Measurements from ENCODE around the gene WDFY3.
"Not testable (repeated sequence)": the region's sequence is repeated elsewhere in the genome, so short reads cannot be mapped to it uniquely, and the experiment has no call there.

WDFY3 gene

DNA sequence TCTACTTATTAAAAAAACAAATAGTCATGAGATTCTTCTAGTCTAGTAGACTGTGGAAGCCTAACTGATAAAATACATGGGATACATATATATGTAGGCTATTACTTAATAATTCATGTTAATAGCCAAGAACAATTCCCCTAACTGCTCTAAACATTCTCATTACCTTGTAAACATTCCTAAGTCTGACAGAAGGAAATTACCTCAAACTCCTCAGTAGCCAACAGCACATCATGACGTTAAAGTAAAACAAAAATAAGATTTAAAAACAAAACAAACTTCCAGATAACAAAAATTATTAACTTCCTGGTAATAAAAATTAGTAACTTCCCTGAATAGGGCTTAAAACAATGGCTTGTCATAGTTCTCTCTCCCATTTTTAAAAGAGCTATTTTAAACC, 109.2 kb downstream of the WDFY3 start:
- no peak for DNase-seq (ENCODE audit: low read depth in 2 of 2)

- DNase-seq (ENCODE audit: low read depth in 2 of 2): no peak
Observed at GRCh38 chr4:84856468-84857049, 109.9 kb downstream of the WDFY3 start.

DNA sequence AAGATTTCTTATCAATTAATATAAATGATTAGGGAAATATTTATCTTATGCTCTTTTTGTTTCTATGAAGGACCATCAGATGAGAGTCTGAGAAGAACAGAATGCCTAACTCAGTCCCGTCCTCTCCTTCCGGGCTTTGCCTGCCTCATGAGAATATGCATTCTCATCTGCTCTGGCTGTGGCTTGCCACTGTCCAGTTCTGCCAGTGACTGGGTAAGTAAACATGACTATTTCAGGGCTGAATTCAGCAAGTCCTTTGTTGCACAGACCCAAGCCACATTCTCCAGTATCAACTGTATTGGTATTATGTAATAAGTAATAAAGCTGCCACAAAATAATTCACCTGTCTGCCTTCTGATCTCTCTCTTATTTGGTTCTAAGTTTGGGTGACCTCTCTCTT, 110.7 kb downstream of the WDFY3 start:
- DNase-seq (ENCODE audit: low read depth in 2 of 2): no peak

DNA sequence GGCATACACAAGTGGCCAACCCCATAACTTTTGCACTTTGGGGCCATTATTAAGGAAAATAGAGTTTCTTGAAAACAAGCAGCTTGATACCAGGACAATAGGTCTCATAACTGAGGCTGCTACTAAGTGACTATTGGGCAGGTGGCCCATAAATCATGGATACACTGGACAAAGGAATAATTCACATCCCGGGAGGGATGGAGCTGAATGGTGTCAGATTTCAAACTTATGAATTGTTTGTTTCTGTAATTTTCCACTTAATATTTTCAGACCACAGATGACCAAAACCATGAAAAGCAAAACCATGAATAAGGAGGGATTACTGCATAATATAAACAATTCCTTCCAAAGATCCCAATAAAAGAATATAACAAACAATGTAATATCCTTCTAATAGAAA, 114.4 kb downstream of the WDFY3 start:
- no peak for DNase-seq (ENCODE audit: low read depth in 2 of 2)

- no peak for DNase-seq (ENCODE audit: low read depth in 2 of 2)
Observed at GRCh38 chr4:84849051-84849640, 117.3 kb downstream of the WDFY3 start.

GRCh38 chr4:84848432-84848831, 118.1 kb downstream of the WDFY3 start:
- DNase-seq (ENCODE audit: low read depth in 2 of 2): no peak

DNA sequence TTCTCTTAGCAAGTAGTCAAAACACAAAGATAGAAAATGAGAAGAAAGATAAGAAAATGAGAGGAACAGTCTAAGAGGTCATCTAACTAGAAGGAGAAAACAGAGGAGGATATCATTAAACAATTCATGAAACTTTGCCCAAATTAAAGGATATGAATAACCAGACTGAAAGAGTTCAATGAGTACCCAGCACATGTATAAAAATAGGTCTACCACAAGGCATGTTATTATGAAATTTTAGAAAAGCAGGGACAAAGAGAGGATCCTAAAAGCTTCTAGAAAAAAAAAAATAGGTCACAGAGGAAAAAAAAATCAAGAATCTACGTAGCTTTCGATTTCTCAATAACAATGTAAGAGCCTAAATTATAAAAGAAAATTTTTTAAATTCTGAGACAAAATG, 118.5 kb downstream of the WDFY3 start:
- DNase-seq (ENCODE audit: low read depth in 2 of 2): no peak

- DNase-seq (ENCODE audit: low read depth in 2 of 2): no peak
Observed at GRCh38 chr4:84846985-84847384, 119.5 kb downstream of the WDFY3 start.

- no peak for DNase-seq (ENCODE audit: low read depth in 2 of 2)
Observed at GRCh38 chr4:84841435-84841834, 125.1 kb downstream of the WDFY3 start.

GRCh38 chr4:84837751-84838150, 128.7 kb downstream of the WDFY3 start:
- no peak for DNase-seq (ENCODE audit: low read depth in 2 of 2)

GRCh38 chr4:84829633-84830032, 136.9 kb downstream of the WDFY3 start:
- DNase-seq (ENCODE audit: low read depth in 2 of 2): not testable (repeated sequence)

- no peak for DNase-seq (ENCODE audit: low read depth in 2 of 2)
Observed at GRCh38 chr4:84826681-84827080, 139.8 kb downstream of the WDFY3 start.

- DNase-seq (ENCODE audit: low read depth in 2 of 2): no peak
Observed at GRCh38 chr4:84825701-84826341, 140.7 kb downstream of the WDFY3 start.

DNA sequence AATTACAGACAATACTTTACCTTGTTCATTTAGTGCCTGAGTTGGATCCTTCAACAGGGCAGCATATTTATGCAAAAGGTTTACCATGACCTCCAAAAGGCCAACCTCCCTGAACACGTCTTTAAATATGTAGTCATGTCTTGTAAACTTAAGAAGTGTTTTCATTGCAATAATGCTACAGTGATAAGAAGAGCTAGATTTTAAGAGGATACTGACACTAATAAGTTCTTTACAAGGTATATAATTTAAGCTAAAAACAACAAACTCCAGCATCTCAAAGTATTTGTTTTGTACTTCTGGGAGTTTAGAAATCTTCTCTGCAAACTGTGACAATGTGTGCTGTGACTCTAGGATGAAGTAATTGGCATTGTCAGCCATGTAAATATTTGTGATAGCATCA, 145.4 kb downstream of the WDFY3 start:
- DNase-seq (ENCODE audit: low read depth in 2 of 2): no peak

- no peak for DNase-seq (ENCODE audit: low read depth in 2 of 2)
Observed at GRCh38 chr4:84814094-84814750, 152.3 kb downstream of the WDFY3 start.

- DNase-seq (ENCODE audit: low read depth in 2 of 2): no peak
Observed at GRCh38 chr4:84809946-84810345, 156.5 kb downstream of the WDFY3 start.

GRCh38 chr4:84808332-84808731, 158.2 kb downstream of the WDFY3 start:
- DNase-seq (ENCODE audit: low read depth in 2 of 2): no peak

DNA sequence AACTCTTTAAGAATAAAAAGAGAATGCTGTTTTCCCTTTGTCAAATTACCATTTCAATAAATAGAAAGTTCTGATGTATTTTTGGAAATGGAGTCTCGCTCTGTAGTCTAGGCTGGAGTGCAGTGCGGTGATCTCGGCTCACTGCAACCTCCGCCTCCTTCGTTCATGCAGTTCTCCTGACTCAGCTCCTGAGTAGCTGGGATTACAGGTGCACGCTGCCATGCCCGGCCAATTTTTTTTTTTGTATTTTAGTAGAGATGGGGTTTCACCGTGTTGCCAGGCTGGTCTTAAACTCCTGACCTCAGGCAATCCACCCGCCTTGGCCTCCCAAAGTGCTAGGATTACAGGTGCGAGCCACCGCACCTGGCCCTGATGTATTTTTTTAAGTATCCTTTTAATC, 159.9 kb downstream of the WDFY3 start:
- not testable (repeated sequence) for DNase-seq (ENCODE audit: low read depth in 2 of 2)

DNA sequence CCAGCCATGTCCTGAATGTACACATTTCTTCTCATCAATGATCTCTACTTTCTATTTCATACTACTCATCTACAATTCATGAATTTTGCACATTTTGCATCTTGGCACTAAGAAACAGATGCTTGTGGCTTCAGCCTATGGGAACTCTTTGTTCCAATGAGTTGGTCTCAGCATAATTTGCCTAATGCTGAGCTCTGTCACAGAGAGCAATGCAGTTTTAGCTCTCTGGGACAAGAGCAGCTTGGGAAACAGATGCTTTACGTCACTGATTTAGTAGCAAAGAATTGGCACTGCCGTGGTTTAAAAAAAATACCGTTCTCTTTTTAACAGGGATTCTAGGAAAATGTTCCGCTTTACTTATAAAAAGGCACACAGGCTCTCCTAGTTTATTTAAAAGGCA, 162.4 kb downstream of the WDFY3 start:
- no peak for DNase-seq (ENCODE audit: low read depth in 2 of 2)

- no peak for DNase-seq (ENCODE audit: low read depth in 2 of 2)
Observed at GRCh38 chr4:84803720-84804119, 162.8 kb downstream of the WDFY3 start.

GRCh38 chr4:84803116-84803515, 163.4 kb downstream of the WDFY3 start:
- no peak for DNase-seq (ENCODE audit: low read depth in 2 of 2)

DNA sequence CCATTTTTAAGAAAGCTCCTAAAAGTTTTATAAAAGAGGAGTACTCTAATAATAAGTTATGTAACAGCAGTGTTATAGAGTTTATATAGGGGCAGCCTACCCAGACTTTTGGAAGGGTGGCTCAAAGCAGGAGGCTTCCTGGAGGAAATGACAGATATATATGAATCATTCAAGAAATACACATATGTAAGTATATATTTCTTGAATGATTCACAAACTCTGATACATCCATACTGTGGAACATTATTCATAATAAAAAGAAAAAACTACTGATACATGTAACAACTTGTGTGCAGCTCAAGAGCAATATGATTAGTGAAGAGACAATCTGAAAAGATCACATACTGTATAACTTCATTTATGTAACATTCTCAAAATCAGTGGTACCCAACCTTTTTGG, 166.2 kb downstream of the WDFY3 start:
- no peak for DNase-seq (ENCODE audit: low read depth in 2 of 2)

DNA sequence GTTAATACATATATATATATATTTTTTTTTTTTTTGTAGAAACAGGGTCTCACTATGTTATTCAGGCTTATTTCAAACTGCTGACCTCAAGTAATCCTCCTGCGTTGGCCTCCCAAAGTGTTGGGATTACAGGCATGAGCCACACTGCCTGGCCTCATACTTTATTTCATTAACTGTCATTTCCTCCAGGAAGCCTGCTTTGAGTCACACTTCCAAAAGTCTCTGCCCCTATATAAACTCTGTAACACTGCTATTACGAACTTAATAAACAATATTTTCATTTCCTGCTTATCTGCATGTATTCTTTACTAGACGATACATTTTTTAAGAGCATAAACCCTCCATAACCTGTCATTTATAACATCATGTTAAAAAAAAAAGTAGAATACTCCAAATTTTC, 167.2 kb downstream of the WDFY3 start:
- DNase-seq (ENCODE audit: low read depth in 2 of 2): no peak
